Lung (tissue), 16 donors: ENCODE results near the gene OR52D1. TPM values are rescaled to one million over a fixed set of nuclear protein-coding genes. Genes with fewer than 3 reads are reported as not detected.

Experiments used
- ATAC-seq: fragments of 200-7000 bp; cut with Tn5 transposase; one replicate; pipeline ENCODE4 v1.9.1; 2020; ENCODE audit warnings: moderate number of reproducible peaks; ENCODE audit not compliant: insufficient read depth, low FRiP score
- DNase-seq, 3 donors: peaks; one replicate each; pipeline ENCODE4 v3.0.0-alpha.2; 2013 to 2017
- H3K27ac ChIP-seq, 2 donors: one replicate each; pipeline ENCODE4 v1.5.1; 2013; ENCODE audit warnings: mild to moderate bottlenecking in 2 of 2, moderate library complexity in 2 of 2, control low read depth in 1 of 2, inconsistent platforms in 1 of 2, low read depth in 1 of 2, low read length in 1 of 2
- H3K27me3 ChIP-seq, 3 donors: one replicate each; pipeline ENCODE4 v1.5.1; 2013; ENCODE audit warnings: low read length in 2 of 3; ENCODE audit not compliant: control insufficient read depth in 3 of 3, insufficient read depth in 3 of 3
- H3K36me3 ChIP-seq, 4 donors: one replicate each; pipeline ENCODE4 v1.5.1; 2013; ENCODE audit warnings: low read length in 4 of 4, mild to moderate bottlenecking in 1 of 4, moderate library complexity in 1 of 4; ENCODE audit not compliant: control insufficient read depth in 4 of 4, insufficient read depth in 4 of 4
- H3K4me1 ChIP-seq, 5 donors: one replicate each; pipeline ENCODE4 v1.5.1; 2013; ENCODE audit warnings: low read length in 5 of 5, mild to moderate bottlenecking in 2 of 5, moderate library complexity in 1 of 5; ENCODE audit not compliant: control insufficient read depth in 5 of 5, insufficient read depth in 5 of 5
- H3K4me3 ChIP-seq: one replicate; pipeline ENCODE4 v1.5.1; 2013; ENCODE audit warnings: mild to moderate bottlenecking, control low read depth, moderate library complexity
- H3K9ac ChIP-seq, 2 donors: one replicate each; pipeline ENCODE4 v1.5.1; 2013; ENCODE audit warnings: low read length in 2 of 2, control low read depth in 1 of 2; ENCODE audit not compliant: insufficient read depth in 1 of 2
- H3K9me3 ChIP-seq, 4 donors: one replicate each; pipeline ENCODE4 v1.5.1; 2013; ENCODE audit warnings: low read length in 3 of 4, mild to moderate bottlenecking in 1 of 4, moderate library complexity in 1 of 4; ENCODE audit not compliant: control insufficient read depth in 4 of 4, insufficient read depth in 3 of 4
- WGBS, 2 donors: extraction: QIAGEN DNeasy Blood & Tissue Kit; methylation state at CpG; one replicate each; pipeline ENCODE4 v1.1.7; 2013; 5-methylcytosine and 5-hydroxymethylcytosine counted together
- long read RNA-seq, 5 donors: transcript quantifications; one replicate each; lab custom pipeline, GENCODE V29; 2026
- polyA plus RNA-seq, 2 donors: library from polyadenylated mRNA; stranded (reverse); fragments of 200-250 nt; gene quantifications; one replicate each; pipeline ENCODE4 v1.2.1, GENCODE V29; 2013
- total RNA-seq, 2 donors: library from RNA; depleted of rRNA in 1 of 2; stranded (reverse); fragments of >200 nt in 1 of 2; gene quantifications; one replicate each; pipeline ENCODE4 v1.2.1, GENCODE V29; 2014 to 2021
- TF ChIP-seq, protein P1 (sequence below): IDR thresholded peaks from 2 replicates; pipeline ENCODE4 v1.5.1; 2012; ENCODE audit warnings: mild to moderate bottlenecking; ENCODE audit errors: control extremely low read depth, extremely low read depth
- donor health status: control.
- donor health status: control.
- donor health status: Bipolar disorder and iron deficiency.
- donor health status: healthy.
- donor health status: DM: yes; HTN: yes; CAD: no.

OR52D1 gene
- total RNA-seq (not detected), polyA plus RNA-seq (not detected)
- long read RNA-seq, donor 1, result 0 reads
- long read RNA-seq, donor 2, result 0 reads
- long read RNA-seq, donor 3, result 0 reads
- long read RNA-seq, donor 4, result 0 reads
- long read RNA-seq, donor 5, result 0 reads

DNA sequence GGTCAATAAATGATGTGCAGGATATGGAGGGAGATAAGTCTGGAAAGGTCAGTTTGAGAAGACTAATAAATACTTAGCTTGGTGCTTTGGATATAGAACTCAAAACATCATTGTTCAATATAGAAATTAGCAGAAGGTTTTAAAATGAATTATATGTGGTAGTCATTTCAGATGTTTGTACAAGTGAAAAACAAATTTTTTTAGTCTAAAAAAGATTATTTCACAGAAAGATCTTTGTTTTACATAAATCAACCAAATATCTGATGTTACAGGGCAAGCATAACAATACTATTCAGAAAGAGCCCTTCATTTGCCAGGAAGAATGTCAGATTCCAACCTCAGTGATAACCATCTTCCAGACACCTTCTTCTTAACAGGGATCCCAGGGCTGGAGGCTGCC is at the start of gene OR52D1:
Gene OR52D1, plus strand, starts transcription at position 301 of the 400 bp plus-strand sequence. Its CDS starts 22 bp downstream, at position 323.
- Histone ChIP-seq H3K4me1 (no peaks in the 10 kb centered on the region), H3K36me3 (no peaks in the 10 kb centered on the region), H3K27ac (no peak within 1 kb of the TSS), H3K4me3 (no peak within 1 kb of the TSS), H3K9me3 (no peaks in the 10 kb centered on the region), H3K9ac (no peak within 1 kb of the TSS), H3K27me3 (no peaks in the 10 kb centered on the region)
- ATAC-seq (no peak), DNase-seq (no peak)
- TF ChIP-seq, protein P1, sequence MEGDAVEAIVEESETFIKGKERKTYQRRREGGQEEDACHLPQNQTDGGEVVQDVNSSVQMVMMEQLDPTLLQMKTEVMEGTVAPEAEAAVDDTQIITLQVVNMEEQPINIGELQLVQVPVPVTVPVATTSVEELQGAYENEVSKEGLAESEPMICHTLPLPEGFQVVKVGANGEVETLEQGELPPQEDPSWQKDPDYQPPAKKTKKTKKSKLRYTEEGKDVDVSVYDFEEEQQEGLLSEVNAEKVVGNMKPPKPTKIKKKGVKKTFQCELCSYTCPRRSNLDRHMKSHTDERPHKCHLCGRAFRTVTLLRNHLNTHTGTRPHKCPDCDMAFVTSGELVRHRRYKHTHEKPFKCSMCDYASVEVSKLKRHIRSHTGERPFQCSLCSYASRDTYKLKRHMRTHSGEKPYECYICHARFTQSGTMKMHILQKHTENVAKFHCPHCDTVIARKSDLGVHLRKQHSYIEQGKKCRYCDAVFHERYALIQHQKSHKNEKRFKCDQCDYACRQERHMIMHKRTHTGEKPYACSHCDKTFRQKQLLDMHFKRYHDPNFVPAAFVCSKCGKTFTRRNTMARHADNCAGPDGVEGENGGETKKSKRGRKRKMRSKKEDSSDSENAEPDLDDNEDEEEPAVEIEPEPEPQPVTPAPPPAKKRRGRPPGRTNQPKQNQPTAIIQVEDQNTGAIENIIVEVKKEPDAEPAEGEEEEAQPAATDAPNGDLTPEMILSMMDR, result no peak

DNA sequence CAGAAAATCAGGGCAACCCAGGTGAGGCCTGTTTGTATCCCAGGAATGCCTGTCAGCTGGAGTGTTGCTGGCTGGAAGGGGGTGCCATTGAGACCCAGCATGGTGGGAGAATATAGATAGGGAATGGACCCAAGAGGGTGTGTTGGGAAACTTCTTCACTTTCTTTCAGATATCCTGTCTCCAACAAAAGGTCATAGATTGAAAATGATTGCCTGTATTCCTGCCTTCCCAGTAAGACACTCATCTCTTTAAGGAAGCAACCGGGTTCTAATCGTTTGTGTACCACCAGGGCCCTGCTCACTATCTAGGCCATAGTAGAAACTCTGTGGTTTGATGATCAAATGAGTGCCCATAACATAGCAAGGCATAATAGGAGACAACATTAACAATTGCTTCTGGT is 47.1 kb upstream of the OR52D1 start, which contains the start of gene OR51I1:
Gene OR51I1, minus strand, starts transcription at position 101 of the 400 bp plus-strand sequence. Its CDS starts 0 bp downstream, at position 101.
- no peaks in the 10 kb centered on the region for H3K4me1 ChIP-seq
- no peak for DNase-seq
- no peak within 1 kb of the TSS for H3K9ac ChIP-seq
- H3K4me3 ChIP-seq, result no peak within 1 kb of the TSS
- WGBS, 2 donors, result 39 to 40% methylated on average over 2 of the region's 2 CpGs
- no peaks in the 10 kb centered on the region for H3K27me3 ChIP-seq
- no peaks in the 10 kb centered on the region for H3K9me3 ChIP-seq
- ATAC-seq, result no peak
- no peaks in the 10 kb centered on the region for H3K36me3 ChIP-seq
- H3K27ac ChIP-seq, result no peak within 1 kb of the TSS
- TF ChIP-seq, protein P1, result no peak

DNA sequence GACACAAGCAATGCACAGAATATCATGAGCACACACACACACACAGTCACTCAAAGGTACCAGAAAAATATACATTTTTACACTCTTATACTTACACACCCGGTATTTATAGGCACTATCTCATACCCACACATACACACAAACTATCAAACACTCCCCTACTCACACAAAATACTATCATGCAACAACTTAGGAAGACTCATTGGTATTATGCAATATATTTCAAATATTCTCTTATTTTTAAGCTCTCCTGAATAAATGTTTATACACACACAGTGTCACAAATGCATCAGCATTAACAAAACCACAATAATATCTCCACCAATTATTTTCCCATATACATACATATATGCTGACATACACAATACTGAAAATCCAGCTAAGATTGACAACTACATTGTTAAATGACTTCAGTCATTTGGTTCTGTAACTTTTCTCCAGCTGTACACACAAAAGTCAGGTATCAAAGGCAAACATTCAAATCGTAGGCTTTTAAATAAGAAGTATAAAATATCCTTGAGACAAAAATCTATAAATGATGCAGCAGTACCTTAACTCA is 44.6 kb upstream of the OR52D1 start:
- Histone ChIP-seq H3K9ac (no peak overlapping the region), H3K27me3 (no peaks in the 10 kb centered on the region), H3K9me3 (no peaks in the 10 kb centered on the region), H3K4me3 (no peak overlapping the region), H3K4me1 (no peaks in the 10 kb centered on the region), H3K36me3 (no peaks in the 10 kb centered on the region), H3K27ac (no peak overlapping the region)
- WGBS, 2 donors, result 36 to 78% methylated on average over 2 of the region's 2 CpGs
- DNase-seq (no peak), ATAC-seq (no peak)
- TF ChIP-seq, protein P1, result no peak

DNA sequence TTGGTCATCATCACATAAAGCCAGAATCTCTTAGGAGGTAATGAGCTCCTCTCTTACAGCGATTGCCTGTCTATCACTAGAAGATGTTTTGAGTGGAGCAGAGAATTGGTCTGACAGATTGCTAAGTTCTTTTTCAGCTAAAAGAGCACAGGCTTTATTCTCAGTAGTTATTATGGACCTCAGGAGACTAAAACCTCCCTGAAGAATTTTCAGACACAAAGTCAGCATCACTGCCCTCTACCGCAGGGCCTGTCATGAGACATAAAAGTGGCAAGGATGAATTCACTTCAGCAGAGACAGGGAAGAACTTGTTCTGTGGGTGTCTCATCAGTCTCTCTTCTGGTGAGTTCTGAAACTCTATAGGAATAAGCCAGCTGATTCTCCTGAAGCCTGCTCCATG is 39.5 kb upstream of the OR52D1 start, which contains the start of gene OR51I2:
Gene OR51I2, plus strand, starts transcription at position 301 of the 400 bp plus-strand sequence. CDS start 4,166 bp downstream, outside the sequence.
- ATAC-seq (no peak), DNase-seq (no peak)
- Histone ChIP-seq H3K27me3 (no peaks in the 10 kb centered on the region), H3K4me1 (no peaks in the 10 kb centered on the region), H3K4me3 (no peak within 1 kb of the TSS), H3K36me3 (no peaks in the 10 kb centered on the region), H3K27ac (no peak within 1 kb of the TSS), H3K9me3 (no peaks in the 10 kb centered on the region), H3K9ac (no peak within 1 kb of the TSS)
- TF ChIP-seq, protein P1, result no peak
- 93 to 96% methylated on average over 2 of the region's 2 CpGs for WGBS, 2 donors
